ENCODE measurements around the gene PRND.
"Not testable (repeated sequence)": the region's sequence is repeated elsewhere in the genome, so short reads cannot be mapped to it uniquely, and the experiment has no call there.

DNA sequence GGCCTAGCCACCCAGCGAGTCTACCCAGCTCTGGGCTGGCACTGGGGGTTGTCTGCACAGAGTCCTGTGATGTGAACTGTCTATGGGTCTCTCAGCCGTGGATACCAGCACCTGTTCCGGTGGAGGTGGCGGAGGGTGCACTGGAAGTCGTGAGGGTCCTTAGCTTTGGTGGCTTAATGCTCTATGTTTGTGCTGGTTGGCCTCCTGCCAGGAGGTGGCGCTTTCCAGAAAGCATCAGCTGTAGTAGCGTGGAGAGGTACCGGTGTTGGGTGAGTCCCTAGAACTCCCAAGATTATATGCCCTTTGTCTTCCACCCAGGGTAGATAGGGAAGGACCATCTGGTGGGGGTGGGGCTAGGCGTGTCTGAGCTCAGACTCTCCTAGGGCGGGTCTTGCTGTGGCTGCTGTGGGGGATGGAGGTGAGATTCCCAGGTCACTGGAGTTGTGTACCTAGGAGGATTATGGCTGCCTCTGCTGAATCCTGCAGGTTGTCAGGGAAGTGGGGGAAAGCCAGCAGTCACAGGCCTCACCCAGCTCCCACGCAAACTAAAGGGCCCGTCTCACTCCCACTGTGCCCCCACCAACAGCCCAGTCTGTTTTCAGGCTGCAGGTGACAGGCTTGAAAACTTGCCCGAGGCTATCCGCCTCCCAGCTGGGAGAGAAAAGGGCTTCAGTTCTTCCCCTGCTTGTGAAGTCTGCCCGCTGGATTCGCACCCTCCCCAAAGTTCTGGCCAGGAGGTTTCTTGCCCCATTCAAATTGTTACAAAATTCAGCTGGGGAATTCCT, 37.6 kb downstream of the PRND start:
- TF ChIP-seq, protein P1, sequence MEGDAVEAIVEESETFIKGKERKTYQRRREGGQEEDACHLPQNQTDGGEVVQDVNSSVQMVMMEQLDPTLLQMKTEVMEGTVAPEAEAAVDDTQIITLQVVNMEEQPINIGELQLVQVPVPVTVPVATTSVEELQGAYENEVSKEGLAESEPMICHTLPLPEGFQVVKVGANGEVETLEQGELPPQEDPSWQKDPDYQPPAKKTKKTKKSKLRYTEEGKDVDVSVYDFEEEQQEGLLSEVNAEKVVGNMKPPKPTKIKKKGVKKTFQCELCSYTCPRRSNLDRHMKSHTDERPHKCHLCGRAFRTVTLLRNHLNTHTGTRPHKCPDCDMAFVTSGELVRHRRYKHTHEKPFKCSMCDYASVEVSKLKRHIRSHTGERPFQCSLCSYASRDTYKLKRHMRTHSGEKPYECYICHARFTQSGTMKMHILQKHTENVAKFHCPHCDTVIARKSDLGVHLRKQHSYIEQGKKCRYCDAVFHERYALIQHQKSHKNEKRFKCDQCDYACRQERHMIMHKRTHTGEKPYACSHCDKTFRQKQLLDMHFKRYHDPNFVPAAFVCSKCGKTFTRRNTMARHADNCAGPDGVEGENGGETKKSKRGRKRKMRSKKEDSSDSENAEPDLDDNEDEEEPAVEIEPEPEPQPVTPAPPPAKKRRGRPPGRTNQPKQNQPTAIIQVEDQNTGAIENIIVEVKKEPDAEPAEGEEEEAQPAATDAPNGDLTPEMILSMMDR (IDR thresholded peaks at IDR 0.05; ENCODE audit: insufficient read depth, low read depth, low read length) = peak; percentile 5
- not testable (repeated sequence) for TF ChIP-seq EZH2 (IDR thresholded peaks at IDR 0.05; ENCODE audit: insufficient read depth, low read length)
